ENCODE data around the gene TOMM22.

TOMM22 gene

DNA sequence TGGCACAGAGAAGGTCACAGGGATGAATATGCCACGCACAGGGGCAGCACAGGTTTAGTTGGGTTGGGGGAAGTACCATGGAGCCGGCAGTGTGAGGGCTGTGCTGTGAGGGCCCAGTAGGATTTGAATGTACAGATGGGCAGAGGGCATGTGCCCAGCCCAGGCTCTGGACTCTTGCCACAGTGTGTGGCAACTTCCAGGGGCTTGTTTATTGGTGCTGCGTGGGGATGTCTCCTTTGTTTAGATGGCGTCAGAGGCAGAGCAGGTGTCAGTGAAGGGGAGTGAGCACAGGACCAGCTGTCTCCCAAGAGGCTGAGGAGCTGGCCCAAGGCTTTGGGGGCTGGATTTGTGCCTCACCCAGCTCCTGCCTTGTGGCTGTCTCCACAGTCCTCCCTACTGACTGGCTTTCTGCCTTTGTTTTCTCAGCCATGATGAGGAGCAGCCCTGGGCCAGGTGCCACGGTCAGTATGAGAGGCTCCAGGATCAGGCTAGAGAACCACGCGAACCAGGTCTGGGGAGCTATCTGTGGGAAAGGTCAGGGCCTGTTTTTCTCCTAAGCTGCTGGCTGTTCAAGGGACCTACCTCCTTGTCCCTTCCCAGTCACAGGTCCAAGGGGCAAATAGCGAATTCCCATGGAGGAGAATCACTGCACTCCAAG lies 52.1 kb downstream of the TOMM22 start:
- no peak for DNase-seq (ENCODE audit: low spot score)

- no peak for DNase-seq (ENCODE audit: low spot score)
Observed at GRCh38 chr22:38734421-38735100, 52.8 kb downstream of the TOMM22 start.
